ENCODE data around the gene FAM177A1. TPM values are rescaled to one million over a fixed set of nuclear protein-coding genes. Genes with fewer than 3 reads are reported as not detected.

The FAM177A1 gene
- total and polyA plus RNA-seq, 2 of the 13 experiments (the other 11 are each of a cell fraction or from before 2014, with no cell fraction given) = 72.9 to 119 TPM

DNA sequence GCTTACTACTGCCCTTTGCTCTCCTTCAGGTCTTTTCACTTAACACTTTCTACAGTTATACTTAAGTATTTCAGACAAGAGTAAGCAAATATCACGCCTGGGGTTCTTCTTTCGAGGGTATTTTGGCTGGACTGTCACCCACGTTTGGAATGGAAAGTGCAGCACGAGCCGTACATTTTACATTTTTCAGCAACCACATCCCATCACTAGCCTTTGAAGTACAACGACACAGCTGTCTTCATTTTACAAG is 349 bp upstream of the FAM177A1 start (continued):
- 0 out of 2 replicates have a peak, but pooled peaks have one; percentile 25 for TF ChIP-seq RFX3 (CRISPR knock-in tag; IDR thresholded peaks at IDR 0.05)
- no peak for TF ChIP-seq ZNF598 (CRISPR knock-in tag; IDR thresholded peaks at IDR 0.05; ENCODE audit: borderline replicate concordance)
- TF ChIP-seq SP140L (CRISPR knock-in tag; IDR thresholded peaks at IDR 0.05; ENCODE audit: borderline replicate concordance) = peak; percentile 93; the same call in 1 of the 2 replicates
- TF ChIP-seq RORA (CRISPR knock-in tag; IDR thresholded peaks at IDR 0.05) = 0 out of 2 replicates have a peak, but pooled peaks have one; percentile 69
- TF ChIP-seq, protein P1, sequence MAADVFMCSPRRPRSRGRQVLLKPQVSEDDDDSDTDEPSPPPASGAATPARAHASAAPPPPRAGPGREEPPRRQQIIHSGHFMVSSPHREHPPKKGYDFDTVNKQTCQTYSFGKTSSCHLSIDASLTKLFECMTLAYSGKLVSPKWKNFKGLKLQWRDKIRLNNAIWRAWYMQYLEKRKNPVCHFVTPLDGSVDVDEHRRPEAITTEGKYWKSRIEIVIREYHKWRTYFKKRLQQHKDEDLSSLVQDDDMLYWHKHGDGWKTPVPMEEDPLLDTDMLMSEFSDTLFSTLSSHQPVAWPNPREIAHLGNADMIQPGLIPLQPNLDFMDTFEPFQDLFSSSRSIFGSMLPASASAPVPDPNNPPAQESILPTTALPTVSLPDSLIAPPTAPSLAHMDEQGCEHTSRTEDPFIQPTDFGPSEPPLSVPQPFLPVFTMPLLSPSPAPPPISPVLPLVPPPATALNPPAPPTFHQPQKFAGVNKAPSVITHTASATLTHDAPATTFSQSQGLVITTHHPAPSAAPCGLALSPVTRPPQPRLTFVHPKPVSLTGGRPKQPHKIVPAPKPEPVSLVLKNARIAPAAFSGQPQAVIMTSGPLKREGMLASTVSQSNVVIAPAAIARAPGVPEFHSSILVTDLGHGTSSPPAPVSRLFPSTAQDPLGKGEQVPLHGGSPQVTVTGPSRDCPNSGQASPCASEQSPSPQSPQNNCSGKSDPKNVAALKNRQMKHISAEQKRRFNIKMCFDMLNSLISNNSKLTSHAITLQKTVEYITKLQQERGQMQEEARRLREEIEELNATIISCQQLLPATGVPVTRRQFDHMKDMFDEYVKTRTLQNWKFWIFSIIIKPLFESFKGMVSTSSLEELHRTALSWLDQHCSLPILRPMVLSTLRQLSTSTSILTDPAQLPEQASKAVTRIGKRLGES (CRISPR knock-in tag; IDR thresholded peaks at IDR 0.05; ENCODE audit: borderline replicate concordance) = no peak
- 0 out of 2 replicates have a peak, but pooled peaks have one; percentile 48 for TF ChIP-seq HMGA1 (CRISPR knock-in tag; conservative IDR thresholded peaks at IDR 0.05)
- peak; percentile 77; the same call in 1 of the 2 replicates for TF ChIP-seq HDAC6 (IDR thresholded peaks at IDR 0.05; ENCODE audit: low read depth, low read length)
- TF ChIP-seq ATF1 (CRISPR knock-in tag; IDR thresholded peaks at IDR 0.05) = peak; percentile 95; the same call in 1 of the 2 replicates
- TF ChIP-seq MED13 (CRISPR knock-in tag; IDR thresholded peaks at IDR 0.05) = no peak
- TF ChIP-seq ZNF251 (CRISPR knock-in tag; IDR thresholded peaks at IDR 0.05) = peak; percentile 88; the same call in 1 of the 2 replicates
- TF ChIP-seq ZNF10 (CRISPR knock-in tag; IDR thresholded peaks at IDR 0.05; ENCODE audit: borderline replicate concordance, low read depth) = no peak
- TF ChIP-seq, protein P2, sequence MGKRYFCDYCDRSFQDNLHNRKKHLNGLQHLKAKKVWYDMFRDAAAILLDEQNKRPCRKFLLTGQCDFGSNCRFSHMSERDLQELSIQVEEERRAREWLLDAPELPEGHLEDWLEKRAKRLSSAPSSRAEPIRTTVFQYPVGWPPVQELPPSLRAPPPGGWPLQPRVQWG (CRISPR knock-in tag; IDR thresholded peaks at IDR 0.05; ENCODE audit: borderline replicate concordance, low read depth) = no peak
- peak; percentile 60; the same call in 1 of the 2 replicates for TF ChIP-seq KDM5A (IDR thresholded peaks at IDR 0.05; ENCODE audit: borderline replicate concordance, low read length)
- TF ChIP-seq ZNF775 (CRISPR knock-in tag; IDR thresholded peaks at IDR 0.05; ENCODE audit: borderline replicate concordance) = 0 out of 2 replicates have a peak, but pooled peaks have one; percentile 3
- no peak for TF ChIP-seq CREB1 (IDR thresholded peaks at IDR 0.05)
- 0 out of 2 replicates have a peak, but pooled peaks have one; percentile 93 for TF ChIP-seq CREB1 (CRISPR knock-in tag; IDR thresholded peaks at IDR 0.05)
- 0 out of 2 replicates have a peak, but pooled peaks have one; percentile 27 for TF ChIP-seq SOX13 (IDR thresholded peaks at IDR 0.05)
- TF ChIP-seq SOX13 (CRISPR knock-in tag; conservative IDR thresholded peaks at IDR 0.05 in 1 of 2, IDR thresholded peaks at IDR 0.05 in 1 of 2) = 0 out of 4 replicates have a peak, but pooled peaks of 1 of the 2 experiments have one; percentile 42
